ENCODE results near the gene PIN1. TPM values are rescaled to one million over a fixed set of nuclear protein-coding genes. Genes with fewer than 3 reads are reported as not detected.
"Not testable (repeated sequence)": the region's sequence is repeated elsewhere in the genome, so short reads cannot be mapped to it uniquely, and the experiment has no call there.

PIN1 gene
- total RNA-seq (2014; rRNA removed; shearing (Covaris generic)): 127 and 131 TPM in 2 replicates

DNA sequence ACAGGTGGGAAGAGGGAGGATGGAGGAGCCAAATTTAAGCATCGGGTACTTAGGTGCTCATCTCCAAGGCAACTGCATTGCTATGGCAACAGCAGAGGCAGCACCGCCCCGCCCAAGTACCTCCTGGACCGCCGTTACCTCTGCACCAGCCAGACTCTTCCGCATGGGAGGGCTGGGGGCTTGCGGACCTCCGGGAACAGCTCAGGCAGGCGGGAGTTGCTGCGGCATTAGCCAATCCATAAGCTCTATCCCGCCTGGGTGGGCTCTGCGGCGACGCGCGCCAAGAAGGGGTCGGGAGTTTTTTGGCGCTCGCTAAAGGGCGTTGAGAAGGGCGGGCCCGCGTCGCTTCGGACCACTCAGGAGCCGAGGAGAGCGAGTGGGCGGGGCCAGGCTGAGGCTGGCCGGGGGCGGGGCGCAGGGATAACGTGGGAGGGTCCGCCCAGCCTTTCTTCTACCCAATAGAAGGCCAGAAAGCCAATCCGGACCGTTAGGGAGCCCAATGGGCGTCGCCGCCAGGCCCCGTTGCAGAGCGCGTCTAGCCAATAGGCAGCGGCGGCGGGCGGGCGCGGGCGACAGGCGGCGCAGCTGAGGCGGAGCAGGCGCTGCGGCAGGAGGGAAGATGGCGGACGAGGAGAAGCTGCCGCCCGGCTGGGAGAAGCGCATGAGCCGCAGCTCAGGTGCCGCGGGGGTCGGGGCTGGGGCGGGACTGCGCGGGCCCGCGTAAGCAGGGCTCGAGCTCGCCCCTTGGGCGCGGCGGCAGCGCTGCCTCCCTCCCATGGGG lies at the start of gene PIN1:
PIN1 (plus strand) TSS at position 593 of the 781 bp plus-strand sequence; CDS start at position 620, 27 bp downstream.
- peak; percentile 99 for DNase-seq (ENCODE audit: low read depth)

GRCh38 chr19:9785367-9786331 lies 49.5 kb upstream of the PIN1 start:
- peak; percentile 93 for DNase-seq (ENCODE audit: low read depth)

GRCh38 chr19:9786342-9786741 lies 48.8 kb upstream of the PIN1 start:
- no peak for DNase-seq (ENCODE audit: low read depth)

GRCh38 chr19:9786819-9787218 lies 48.3 kb upstream of the PIN1 start:
- no peak for DNase-seq (ENCODE audit: low read depth)

DNA sequence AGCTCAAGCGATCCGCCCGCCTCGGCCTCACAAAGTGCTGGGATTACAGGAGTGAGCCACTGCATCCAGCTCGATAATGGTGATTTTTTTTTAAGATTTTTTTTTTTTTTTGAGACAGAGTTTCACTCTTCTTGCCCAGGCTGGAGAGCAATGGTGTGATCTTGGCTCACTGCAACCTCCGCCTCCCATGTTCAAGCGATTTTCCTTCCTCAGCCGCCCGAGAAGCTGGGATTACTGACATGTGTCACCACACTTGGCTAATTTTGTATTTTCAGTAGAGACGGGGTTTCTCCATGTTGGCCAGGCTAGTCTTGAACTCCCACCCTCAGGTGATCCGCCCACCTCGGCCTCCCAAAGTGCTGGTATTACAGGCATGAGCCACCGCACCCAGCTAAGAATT lies 46.5 kb upstream of the PIN1 start:
- not testable (repeated sequence) for DNase-seq (ENCODE audit: low read depth)

- no peak for DNase-seq (ENCODE audit: low read depth)
These were observed 46.1 kb upstream of the PIN1 start for GRCh38 chr19:9789066-9789465.

- DNase-seq (ENCODE audit: low read depth): not testable (repeated sequence)
These were observed 45.5 kb upstream of the PIN1 start for GRCh38 chr19:9789579-9789978.

GRCh38 chr19:9791073-9791367 lies 44.1 kb upstream of the PIN1 start:
- DNase-seq (ENCODE audit: low read depth): not testable (repeated sequence)

DNA sequence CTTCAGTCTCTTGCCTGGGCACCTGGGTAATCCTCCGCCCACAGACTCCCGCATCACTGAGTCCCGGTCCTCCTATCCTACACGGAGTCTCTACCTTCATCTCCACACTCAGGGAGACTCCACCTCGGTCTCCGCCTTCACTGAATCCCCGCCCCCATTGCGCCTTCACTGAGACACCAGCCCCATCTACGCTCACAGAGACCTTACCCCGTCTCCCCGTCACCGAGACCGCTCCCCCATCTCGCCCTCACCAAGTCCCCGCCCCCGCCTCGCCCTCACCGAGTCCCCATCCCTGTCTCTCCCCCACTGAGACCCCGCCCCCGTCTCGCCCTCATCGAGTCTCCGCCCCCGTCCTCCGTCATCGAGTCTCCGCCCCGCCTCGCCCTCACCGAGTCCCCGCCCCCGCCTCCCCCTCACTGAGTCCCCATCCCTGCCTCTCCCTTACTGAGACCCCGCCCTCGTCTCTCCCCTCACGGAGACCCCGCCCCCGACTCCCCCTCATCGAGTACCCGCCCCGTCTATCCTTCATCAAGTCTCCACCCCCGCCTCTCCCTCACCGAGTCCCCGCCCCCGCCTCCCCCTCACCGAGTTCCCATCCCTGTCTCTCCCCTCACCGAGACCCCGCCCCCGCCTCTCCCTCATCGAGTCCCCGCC lies 43.4 kb upstream of the PIN1 start:
- DNase-seq (ENCODE audit: low read depth): peak; percentile 91

- peak; percentile 76 for DNase-seq (ENCODE audit: low read depth)
These were observed 42.7 kb upstream of the PIN1 start for GRCh38 chr19:9792206-9793070.

DNA sequence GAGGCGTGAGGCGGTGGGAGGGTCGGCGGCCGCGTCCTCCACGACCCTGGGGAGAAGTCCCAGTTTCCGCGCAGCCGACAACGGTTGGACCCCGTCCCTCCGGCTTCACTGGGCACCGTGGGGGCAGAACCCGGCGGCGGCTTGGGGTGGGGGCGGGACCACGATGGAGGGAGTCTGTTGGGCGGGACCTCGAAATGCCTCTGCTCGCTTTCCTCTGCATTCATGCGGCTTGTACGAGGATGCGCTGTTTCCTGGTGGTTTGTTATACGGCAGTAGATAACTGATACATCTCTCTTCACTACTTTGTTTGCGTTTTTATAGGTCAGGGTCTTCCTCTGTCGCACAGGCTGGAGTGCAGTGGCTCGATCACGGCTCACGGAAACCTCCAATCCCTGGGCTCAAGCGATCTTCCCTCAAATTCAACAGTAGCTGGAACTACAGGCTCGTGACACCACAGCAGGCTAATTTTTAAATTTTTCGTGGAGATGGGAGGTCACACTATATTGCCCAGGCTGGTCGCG lies 42.0 kb upstream of the PIN1 start:
- no peak for DNase-seq (ENCODE audit: low read depth)

DNA sequence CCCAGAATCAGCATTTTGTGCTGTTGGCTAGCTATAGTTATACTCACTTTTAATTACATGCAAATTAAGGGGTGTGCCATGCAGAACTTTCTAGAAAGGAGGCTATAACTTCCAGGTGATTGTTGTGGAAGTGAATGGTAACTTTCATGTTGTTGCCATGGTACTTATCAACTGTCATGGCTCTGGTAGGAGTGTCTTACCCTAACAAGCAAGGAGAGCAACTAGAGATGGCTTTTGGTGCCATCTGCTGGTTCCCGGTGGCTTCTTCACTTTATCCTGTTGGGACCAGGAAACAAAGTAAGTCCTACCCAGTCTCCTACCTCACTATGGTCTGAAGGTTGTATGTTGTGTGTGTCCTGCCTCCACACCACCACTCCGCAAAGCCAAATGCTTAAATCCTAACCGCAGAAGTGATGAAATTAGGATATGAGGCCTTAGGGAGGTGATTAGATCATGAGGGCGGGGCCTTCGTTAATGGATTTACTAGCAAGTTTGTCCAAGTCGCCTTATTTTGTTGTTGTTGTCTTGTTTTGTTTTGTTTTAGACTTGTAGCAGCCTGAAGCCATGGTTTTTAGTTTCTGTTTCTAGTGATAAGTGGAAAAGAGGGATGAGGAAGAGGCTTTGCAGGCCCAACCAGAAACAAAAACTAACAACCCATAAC lies 38.9 kb upstream of the PIN1 start:
- peak; percentile 83 for DNase-seq (ENCODE audit: low read depth)

GRCh38 chr19:9797871-9798270 lies 37.2 kb upstream of the PIN1 start:
- no peak for DNase-seq (ENCODE audit: low read depth)

DNA sequence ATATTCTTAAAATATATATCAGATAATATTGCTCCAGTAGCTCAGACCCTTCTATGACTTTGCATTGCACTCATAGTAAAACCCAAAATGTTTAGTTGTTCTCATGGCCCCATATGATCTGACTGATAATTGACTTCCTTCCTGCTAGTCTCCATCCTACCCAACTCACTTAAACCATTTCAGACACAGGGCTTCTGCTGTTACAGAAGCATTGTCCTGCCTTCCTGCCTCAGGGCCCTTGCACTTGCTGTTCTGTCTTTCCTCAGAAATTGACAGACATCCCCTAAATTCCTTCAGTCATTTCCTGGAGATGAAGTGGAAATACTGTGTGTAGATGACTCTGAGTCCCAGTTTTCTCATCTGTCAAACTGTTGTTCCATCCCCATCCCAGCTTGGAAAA lies 36.0 kb upstream of the PIN1 start:
- no peak for DNase-seq (ENCODE audit: low read depth)

DNA sequence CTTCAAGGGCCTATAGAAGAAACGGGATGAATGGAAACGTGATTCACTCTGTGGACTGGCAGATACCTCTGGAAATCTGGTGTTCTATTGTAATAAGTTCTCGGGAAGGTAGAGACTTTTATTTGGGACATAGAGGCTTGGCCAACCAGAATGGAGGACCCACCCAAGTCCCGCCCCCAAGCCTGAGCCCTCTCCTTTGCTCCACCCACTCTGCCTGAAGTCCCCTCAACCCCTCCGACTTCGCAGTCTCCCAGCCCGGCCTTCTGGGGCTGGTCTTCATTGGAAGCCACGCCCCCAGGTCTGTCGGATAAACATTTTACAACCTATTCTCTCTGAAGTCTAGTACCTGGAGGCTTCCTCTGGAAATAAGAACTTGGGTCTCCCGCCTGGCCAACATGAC lies 33.1 kb upstream of the PIN1 start:
- no peak for DNase-seq (ENCODE audit: low read depth)

- DNase-seq (ENCODE audit: low read depth): no peak
These were observed 28.3 kb upstream of the PIN1 start for GRCh38 chr19:9806803-9807202.

DNA sequence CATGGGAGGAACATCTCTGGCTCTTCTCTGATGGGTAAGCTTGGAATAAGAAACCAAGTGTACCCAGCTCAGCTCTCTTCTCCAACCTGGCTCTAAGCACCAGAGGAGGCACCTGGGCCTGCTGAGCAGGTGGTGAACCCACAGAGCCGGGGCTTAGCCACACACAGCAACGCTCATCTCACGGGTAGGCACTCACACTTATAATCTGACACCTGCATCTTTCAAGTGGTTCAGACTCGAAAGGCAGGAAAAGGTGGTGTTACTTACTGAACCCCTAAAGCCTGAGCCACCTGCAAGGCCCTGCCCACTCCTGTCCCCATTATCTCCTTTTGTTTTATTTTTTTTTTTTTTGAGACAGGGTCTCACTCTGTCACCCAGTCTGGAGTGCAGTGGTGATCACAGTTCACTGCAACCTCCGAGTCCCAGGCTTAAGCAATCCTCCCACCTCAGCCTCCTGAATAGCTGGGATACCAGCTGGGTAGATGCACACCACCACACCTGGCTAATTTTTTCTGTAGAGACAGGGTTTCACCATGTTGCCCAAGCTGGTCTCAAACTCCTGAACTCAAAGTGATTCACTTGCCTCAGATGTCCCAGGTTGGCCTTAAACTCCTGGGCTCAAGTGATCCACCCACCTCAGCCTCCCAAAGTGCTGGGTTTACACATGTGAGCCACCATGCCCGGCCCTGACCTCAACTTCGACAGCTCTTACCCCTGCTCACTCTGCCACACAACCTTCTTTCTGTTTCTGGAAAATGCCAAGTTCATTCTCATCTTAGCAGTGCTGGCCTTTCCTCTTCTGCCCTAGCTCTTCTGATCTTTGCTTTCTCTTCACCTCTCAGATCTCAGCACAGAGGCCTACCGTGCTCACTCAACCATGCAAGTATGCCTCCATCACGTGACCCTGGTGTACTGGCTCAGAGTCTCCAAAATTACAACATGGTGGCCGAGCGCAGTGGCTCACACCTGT lies 26.0 kb upstream of the PIN1 start:
- DNase-seq (ENCODE audit: low read depth): no peak

- DNase-seq (ENCODE audit: low read depth): no peak
These were observed 24.0 kb upstream of the PIN1 start for GRCh38 chr19:9811139-9811538.

- DNase-seq (ENCODE audit: low read depth): no peak
These were observed 16.9 kb upstream of the PIN1 start for GRCh38 chr19:9818175-9818733.
